HG02885 (cell line): ENCODE results near the gene PTX4.
"Not testable (repeated sequence)": the region's sequence is repeated elsewhere in the genome, so short reads cannot be mapped to it uniquely, and the experiment has no call there.

Experiments used
- ATAC-seq: cut with Tn5 transposase; IDR thresholded peaks from one replicate; pipeline ENCODE4 v1.9.1; 2021; ENCODE audit warnings: mild to moderate bottlenecking; ENCODE audit not compliant: unreplicated experiment, poor library complexity

PTX4 gene

GRCh38 chr16:1487395-1488053 is 1.2 kb downstream of the PTX4 start:
- no peak for ATAC-seq

DNA sequence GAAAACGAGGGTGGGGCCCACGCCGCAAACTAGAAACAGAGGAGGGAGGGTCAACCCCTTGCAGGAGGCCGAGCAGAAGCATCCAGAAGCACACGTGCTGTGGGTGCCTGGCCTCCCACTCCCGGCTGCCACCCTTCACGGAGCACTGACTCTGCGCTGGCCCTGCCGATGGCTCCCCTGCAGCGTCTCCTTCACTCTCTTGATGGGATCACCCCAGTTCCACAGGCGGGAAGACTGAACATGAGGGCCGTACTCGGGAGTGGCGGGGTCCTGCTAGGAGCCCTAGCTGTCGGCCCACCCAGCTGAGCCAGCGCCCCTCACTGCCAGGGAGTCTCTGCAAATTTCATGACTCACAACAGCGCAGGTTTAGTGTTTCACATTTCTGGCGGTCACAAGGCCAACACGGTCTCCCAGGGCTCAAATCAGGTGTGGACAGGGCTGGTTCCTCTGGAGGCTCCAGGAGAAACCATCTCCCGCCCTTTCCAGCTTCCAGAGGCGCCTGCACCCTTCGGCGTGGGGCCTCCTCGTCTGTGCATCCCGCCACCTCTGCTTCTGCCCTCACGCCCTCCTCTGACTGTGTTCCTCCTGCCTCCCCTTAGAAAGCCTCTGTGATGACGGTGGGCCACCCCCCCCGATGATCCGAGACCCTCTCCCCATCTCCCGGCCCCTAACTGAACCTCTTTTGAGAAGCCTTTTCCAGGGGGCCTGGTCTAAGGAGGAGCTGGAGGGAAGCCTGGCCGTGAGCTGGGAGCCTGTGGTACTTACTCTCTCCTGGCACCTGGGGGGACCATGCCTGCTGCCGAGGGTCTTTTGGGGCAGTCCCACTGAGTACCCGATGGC is 2.0 kb downstream of the PTX4 start:
- no peak for ATAC-seq

DNA sequence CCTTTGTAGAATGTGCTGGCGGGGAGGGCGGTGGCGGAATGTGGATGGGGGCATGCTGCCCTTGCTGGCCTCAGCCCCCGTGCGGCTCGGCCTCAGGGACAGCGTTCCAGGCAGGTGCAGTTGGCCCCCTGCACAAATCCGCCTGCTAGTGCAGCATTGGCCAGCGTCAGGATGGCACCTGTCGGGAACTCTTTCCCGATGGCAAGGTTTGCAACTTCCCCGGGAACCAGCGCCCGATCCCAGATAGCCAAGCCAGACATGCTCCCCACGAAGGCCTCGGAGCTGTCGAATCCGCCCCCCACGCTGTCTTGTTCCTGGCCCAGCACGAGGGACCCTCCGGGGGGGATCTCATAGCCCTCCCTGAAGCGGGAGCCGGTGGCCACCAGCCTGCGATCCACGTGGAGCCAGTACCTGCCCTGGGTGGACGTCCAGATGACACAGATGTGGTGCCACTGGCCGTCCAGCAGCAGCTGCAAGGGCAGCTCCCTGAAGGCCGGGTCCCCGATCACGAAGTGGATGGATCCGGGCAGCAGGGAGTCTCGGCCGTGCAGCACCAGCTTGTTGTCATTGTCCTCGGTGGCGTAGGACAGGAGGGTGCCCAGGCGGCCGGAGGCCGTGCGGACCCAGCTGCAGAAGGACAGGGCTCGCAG is 2.8 kb downstream of the PTX4 start:
- no peak for ATAC-seq

GRCh38 chr16:1481906-1482835 is 6.6 kb downstream of the PTX4 start:
- ATAC-seq: no peak

DNA sequence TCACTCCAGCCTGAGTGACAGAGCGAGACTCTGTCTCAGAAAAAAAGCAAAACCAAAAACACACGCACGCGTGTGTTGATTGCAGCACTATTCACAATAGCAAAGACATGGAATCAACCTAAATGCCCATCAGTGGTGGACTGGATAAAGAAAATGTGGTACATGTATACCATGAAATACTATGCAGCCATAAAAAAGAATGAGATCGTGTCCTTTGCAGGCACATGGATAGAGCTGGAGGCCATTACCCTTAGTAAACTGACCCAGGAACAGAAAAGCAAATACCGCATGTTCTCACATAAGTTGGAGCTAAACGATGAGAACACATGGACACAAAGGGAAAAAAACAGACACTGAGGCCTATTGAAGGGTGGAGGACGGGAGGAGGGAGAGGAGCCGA is 9.8 kb downstream of the PTX4 start:
- ATAC-seq: not testable (repeated sequence)

GRCh38 chr16:1477033-1477432 is 11.7 kb downstream of the PTX4 start:
- no peak for ATAC-seq

DNA sequence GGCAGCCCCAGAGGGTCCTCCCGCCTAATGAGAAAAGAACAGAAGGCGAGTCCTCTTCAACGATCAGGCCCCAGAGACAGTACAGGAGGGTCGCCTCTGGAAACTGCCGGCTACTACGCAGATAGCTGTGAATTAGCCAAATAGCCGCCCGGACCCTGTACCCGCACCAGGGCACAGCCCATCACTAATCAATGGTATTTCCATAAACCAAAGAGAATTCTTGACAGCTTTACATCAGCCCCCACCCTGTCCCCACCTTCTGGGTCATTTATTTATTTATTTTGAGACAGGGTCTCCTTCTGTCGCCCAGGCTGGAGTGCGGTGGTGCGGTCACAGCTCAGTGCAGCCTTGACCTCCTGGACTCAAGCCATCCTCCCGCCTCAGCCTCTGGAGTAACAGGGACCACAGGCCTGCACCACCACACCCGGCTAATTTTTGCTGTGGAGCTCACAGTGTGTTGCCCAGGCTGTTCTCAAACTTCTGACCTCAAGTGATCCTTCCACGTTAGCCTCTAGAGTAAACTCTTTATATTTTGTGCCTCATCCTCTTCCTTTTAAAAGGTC is 13.1 kb downstream of the PTX4 start:
- ATAC-seq: no peak

DNA sequence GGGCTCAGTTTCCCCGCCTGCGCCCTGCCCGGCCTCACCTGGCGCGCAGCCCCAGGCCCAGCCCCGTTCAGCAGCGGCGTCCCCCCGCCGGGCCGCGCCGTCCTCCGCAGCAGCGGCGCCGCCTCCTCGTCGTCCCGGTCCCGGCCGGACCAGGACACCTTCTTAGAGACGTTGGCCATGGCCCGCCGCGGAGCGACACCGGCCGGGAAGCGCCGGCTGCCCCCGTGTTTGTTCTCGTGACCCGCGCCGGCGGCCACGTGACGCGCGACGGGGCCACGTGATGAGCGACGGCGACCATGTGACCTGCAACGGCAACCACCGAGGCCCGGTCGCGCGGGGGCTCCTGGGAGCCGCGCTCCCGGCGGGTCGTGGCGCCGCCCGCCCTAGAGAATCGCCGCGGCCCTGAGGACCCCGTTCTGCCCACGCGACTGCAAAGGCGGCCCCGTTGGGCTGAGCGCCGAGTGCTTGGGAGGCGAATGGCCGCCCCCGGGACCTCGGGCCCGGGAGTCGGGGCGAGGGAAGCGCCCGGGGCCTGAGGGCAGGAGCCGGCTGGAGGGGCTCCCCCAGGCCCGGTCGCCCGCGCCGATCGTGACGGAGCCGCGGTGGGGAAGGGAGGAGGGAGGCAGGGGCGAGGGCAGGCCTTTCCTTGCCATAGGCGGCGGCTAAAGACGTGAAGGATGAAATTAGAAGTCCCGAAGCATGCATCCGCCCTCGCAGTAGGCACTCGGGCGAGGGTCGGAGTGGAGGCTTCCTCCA is 13.8 kb downstream of the PTX4 start, which contains the start of gene CLCN7:
Gene CLCN7 (minus strand): TSS at position 233 of the 756 bp plus-strand sequence. CDS start 54 bp downstream, at position 179.
- peak; percentile 87 for ATAC-seq

GRCh38 chr16:1474082-1474795 is 14.5 kb downstream of the PTX4 start:
- ATAC-seq: peak; percentile 21

DNA sequence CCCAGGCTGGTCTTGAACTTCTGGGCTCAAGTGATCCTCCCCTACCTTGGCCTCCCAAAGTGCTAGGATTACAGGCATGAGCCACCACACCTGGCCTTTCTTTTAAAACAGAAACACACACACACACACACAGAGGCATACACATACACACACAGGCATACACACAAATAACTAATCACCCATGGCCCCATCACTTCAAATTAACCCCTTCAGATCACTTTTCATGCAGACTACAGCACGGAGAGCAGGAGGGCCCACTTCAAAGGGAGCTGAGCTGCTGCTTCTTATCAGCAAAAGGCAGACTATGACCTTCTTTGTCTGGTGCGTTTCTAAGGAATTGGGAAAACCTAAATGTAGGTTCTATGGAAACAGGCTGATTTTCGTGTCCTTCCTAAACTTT is 15.8 kb downstream of the PTX4 start:
- no peak for ATAC-seq

GRCh38 chr16:1471569-1472194 is 17.1 kb downstream of the PTX4 start:
- no peak for ATAC-seq

- ATAC-seq: no peak
Measured at GRCh38 chr16:1470481-1471251, 18.1 kb downstream of the PTX4 start.

- no peak for ATAC-seq
Measured at GRCh38 chr16:1469693-1470201, 19.0 kb downstream of the PTX4 start.

DNA sequence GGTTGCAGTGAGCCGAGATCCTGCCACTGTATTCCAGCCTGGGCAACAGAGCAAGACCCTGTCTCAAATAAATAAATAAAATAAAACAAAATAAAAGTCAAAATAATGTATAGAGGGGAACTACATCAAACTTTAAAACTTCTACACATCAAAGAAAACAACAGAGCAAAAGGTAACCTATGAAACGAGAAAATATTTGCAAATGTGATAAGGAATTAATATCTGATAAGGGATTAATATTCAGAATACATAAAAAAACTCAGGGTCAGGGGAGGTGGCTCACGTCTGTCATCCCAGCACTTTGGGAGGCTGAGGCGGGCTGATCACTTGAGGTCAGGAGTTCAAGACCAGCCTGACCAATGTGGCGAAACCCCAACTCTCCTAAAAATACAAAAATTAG is 19.6 kb downstream of the PTX4 start:
- not testable (repeated sequence) for ATAC-seq

- no peak for ATAC-seq
Measured at GRCh38 chr16:1468426-1468810, 20.3 kb downstream of the PTX4 start.

DNA sequence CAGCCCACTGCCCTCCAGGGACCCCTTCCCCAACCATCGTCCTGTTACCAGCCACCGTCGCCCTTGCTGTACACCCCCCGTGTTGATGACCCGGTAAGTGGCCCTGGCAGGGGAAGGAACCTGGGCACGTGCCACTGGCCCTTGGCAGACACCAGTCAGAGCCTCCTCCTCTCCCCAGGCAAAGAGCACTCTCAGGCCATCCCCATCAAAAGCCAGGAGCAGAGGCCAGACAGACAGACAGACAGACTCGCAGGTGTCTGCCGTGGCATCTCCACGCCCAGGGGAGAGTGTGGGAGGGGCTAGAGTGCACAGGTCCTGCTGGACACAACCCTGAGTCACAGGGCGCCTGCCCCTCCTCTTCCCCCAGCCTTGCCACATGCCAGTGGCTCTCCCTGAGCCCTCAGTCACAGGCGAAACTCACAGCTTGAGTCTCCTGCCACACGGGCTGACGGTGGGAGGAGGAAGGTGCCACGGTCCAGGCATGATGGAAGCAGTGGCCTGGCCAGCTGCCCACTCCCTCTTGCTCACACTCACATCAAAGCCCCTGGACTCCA is 21.7 kb downstream of the PTX4 start:
- ATAC-seq: no peak

- ATAC-seq: no peak
Measured at GRCh38 chr16:1466054-1466453, 22.7 kb downstream of the PTX4 start.
